HUDEP-2 (cell line): ENCODE measurements around the gene MAP7D3.
"Not testable (repeated sequence)": the region's sequence is repeated elsewhere in the genome, so short reads cannot be mapped to it uniquely, and the experiment has no call there.

ENCODE experiments used
- DNase-seq, 76 experiments: peaks; one replicate each; lab custom pipeline; 2025; ENCODE audit not compliant: unreplicated experiment in 76 of 76; lab: John Stamatoyannopoulos, UW

The MAP7D3 gene

GRCh38 chrX:136250191-136251040, 784 bp downstream of the MAP7D3 start:
- DNase-seq: peak in 8 of 76 experiments; percentile 0 to 2 (median 1)

GRCh38 chrX:136246201-136246600, 5.0 kb downstream of the MAP7D3 start:
- DNase-seq: no peak

- DNase-seq: not testable (repeated sequence)
Observed at GRCh38 chrX:136237849-136238248, 13.4 kb downstream of the MAP7D3 start.

- no peak for DNase-seq
Observed at GRCh38 chrX:136237074-136237473, 14.1 kb downstream of the MAP7D3 start.

- no peak for DNase-seq
Observed at GRCh38 chrX:136228839-136229207, 22.4 kb downstream of the MAP7D3 start.

- no peak for DNase-seq
Observed at GRCh38 chrX:136227948-136228838, 23.0 kb downstream of the MAP7D3 start.

- DNase-seq: no peak
Observed at GRCh38 chrX:136227074-136227473, 24.1 kb downstream of the MAP7D3 start.

GRCh38 chrX:136221851-136222513, 29.2 kb downstream of the MAP7D3 start:
- no peak for DNase-seq

GRCh38 chrX:136220951-136221350, 30.2 kb downstream of the MAP7D3 start:
- DNase-seq: no peak

GRCh38 chrX:136220540-136220939, 30.7 kb downstream of the MAP7D3 start:
- no peak for DNase-seq

- no peak for DNase-seq
Observed at GRCh38 chrX:136219893-136220292, 31.3 kb downstream of the MAP7D3 start.

- no peak for DNase-seq
Observed at GRCh38 chrX:136215559-136215958, 35.6 kb downstream of the MAP7D3 start.

- no peak for DNase-seq
Observed at GRCh38 chrX:136214551-136214950, 36.6 kb downstream of the MAP7D3 start.

GRCh38 chrX:136212557-136213111, 38.6 kb downstream of the MAP7D3 start:
- DNase-seq: no peak

GRCh38 chrX:136211766-136212556, 39.2 kb downstream of the MAP7D3 start:
- DNase-seq: no peak

GRCh38 chrX:136210806-136211205, 40.4 kb downstream of the MAP7D3 start:
- DNase-seq: no peak

GRCh38 chrX:136210243-136210642, 41.0 kb downstream of the MAP7D3 start:
- no peak for DNase-seq

GRCh38 chrX:136209751-136210150, 41.4 kb downstream of the MAP7D3 start:
- no peak for DNase-seq

- peak in 4 of 76 experiments; percentile 0 to 2 (median 0) for DNase-seq
Observed at GRCh38 chrX:136209016-136209738, 42.0 kb downstream of the MAP7D3 start.
